Measurements from ENCODE around the gene GNAI3.

- TF ChIP-seq CTCF (conservative IDR thresholded peaks at IDR 0.05), result no peak
- no peak for TF ChIP-seq ZFX (IDR thresholded peaks at IDR 0.05)
Observed at GRCh38 chr1:109655615-109656519, 107.5 kb downstream of the GNAI3 start, which contains the start of gene GSTM4.
